ENCODE data around the gene TSPAN9. TPM values are rescaled to one million over a fixed set of nuclear protein-coding genes. Genes with fewer than 3 reads are reported as not detected.

Gene TSPAN9
- total and polyA plus RNA-seq, 2 donors from 2014 or later, result 62.4 to 81.6 TPM

DNA sequence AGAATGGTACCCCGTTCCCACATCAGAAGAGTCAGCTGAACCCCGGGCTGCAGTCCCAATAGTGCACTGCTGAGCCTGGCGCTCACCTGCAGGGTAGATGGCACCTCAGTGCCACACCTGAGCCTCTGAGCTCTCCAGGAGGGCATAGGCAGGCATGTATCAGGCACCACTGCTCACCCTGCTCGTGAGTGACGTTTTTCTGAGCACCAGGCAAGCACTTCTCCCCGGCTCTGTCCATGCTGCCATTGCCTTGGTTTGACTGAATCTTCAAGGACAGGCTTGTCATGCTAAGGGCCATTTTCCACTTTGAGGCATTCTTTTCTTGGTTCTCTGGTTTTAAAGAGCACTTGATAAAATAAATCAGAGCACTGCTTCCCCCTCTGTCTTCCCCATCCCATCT lies 252.2 kb downstream of the TSPAN9 start:
- no peaks in the 10 kb centered on the region for H3K4me1 ChIP-seq (ENCODE audit: control insufficient read depth in 2 of 3, insufficient read depth in 2 of 3, low read depth in 1 of 3, low read length in 3 of 3)
- TF ChIP-seq CTCF (IDR thresholded peaks at IDR 0.05; ENCODE audit: borderline replicate concordance, extremely low read depth, insufficient read depth), result no peak

GRCh38 chr12:3330976-3331510 lies 253.9 kb downstream of the TSPAN9 start:
- H3K4me3 ChIP-seq (ENCODE audit: low read length in 3 of 3), result no peak overlapping the region
- DNase-seq (peak in 1 of 5 donors; percentile 44), FAIRE-seq (no peak)
- H3K27ac ChIP-seq (ENCODE audit: low read depth in 2 of 2, low read length in 2 of 2), result no peak overlapping the region
- H3K9me3 ChIP-seq (ENCODE audit: control insufficient read depth in 2 of 3, insufficient read depth in 1 of 3, low read length in 3 of 3), result no peaks in the 10 kb centered on the region
- no peak overlapping the region for H3K9ac ChIP-seq (ENCODE audit: low read length in 3 of 3)
- H3K27me3 ChIP-seq (ENCODE audit: control insufficient read depth, insufficient read depth, low read length), result no peaks in the 10 kb centered on the region
- H3K4me1 ChIP-seq (ENCODE audit: control insufficient read depth in 2 of 3, insufficient read depth in 2 of 3, low read depth in 1 of 3, low read length in 3 of 3), result no peaks in the 10 kb centered on the region
- no peak for TF ChIP-seq CTCF (IDR thresholded peaks at IDR 0.05; ENCODE audit: borderline replicate concordance, extremely low read depth, insufficient read depth)
- H3K36me3 ChIP-seq (ENCODE audit: control insufficient read depth in 2 of 3, insufficient read depth in 3 of 3, low read length in 3 of 3), result no peaks in the 10 kb centered on the region
- intact Hi-C loops (cut with DNase I), result no loop called here

More for the DNA sequence above, 252.2 kb downstream of the TSPAN9 start:
- H3K9me3 ChIP-seq (ENCODE audit: control insufficient read depth in 2 of 3, insufficient read depth in 1 of 3, low read length in 3 of 3), result no peaks in the 10 kb centered on the region
- H3K27me3 ChIP-seq (ENCODE audit: control insufficient read depth, insufficient read depth, low read length), result no peaks in the 10 kb centered on the region
- intact Hi-C loops (cut with DNase I), result no loop called here
- H3K4me3 ChIP-seq (ENCODE audit: low read length in 3 of 3), result no peak overlapping the region
- FAIRE-seq (no peak), DNase-seq (peak in 1 of 5 donors; percentile 61)
- no peak overlapping the region for H3K27ac ChIP-seq (ENCODE audit: low read depth in 2 of 2, low read length in 2 of 2)
- no peak overlapping the region for H3K9ac ChIP-seq (ENCODE audit: low read length in 3 of 3)
- no peaks in the 10 kb centered on the region for H3K36me3 ChIP-seq (ENCODE audit: control insufficient read depth in 2 of 3, insufficient read depth in 3 of 3, low read length in 3 of 3)

- no peak for TF ChIP-seq CTCF (IDR thresholded peaks at IDR 0.05; ENCODE audit: borderline replicate concordance, extremely low read depth, insufficient read depth)
- no peaks in the 10 kb centered on the region for H3K27me3 ChIP-seq (ENCODE audit: control insufficient read depth, insufficient read depth, low read length)
- no peaks in the 10 kb centered on the region for H3K36me3 ChIP-seq (ENCODE audit: control insufficient read depth in 2 of 3, insufficient read depth in 3 of 3, low read length in 3 of 3)
- intact Hi-C loops (cut with DNase I), result no loop called here
- H3K4me1 ChIP-seq (ENCODE audit: control insufficient read depth in 2 of 3, insufficient read depth in 2 of 3, low read depth in 1 of 3, low read length in 3 of 3), result no peaks in the 10 kb centered on the region
- peak in 2 of 5 donors; percentile 31 to 63 for DNase-seq
- FAIRE-seq, result no peak
- H3K9ac ChIP-seq (ENCODE audit: low read length in 3 of 3), result no peak overlapping the region
- no peak overlapping the region for H3K4me3 ChIP-seq (ENCODE audit: low read length in 3 of 3)
- H3K9me3 ChIP-seq (ENCODE audit: control insufficient read depth in 2 of 3, insufficient read depth in 1 of 3, low read length in 3 of 3), result no peaks in the 10 kb centered on the region
- H3K27ac ChIP-seq (ENCODE audit: low read depth in 2 of 2, low read length in 2 of 2), result no peak overlapping the region
Observed at GRCh38 chr12:3332188-3332587, 255.0 kb downstream of the TSPAN9 start.

DNA sequence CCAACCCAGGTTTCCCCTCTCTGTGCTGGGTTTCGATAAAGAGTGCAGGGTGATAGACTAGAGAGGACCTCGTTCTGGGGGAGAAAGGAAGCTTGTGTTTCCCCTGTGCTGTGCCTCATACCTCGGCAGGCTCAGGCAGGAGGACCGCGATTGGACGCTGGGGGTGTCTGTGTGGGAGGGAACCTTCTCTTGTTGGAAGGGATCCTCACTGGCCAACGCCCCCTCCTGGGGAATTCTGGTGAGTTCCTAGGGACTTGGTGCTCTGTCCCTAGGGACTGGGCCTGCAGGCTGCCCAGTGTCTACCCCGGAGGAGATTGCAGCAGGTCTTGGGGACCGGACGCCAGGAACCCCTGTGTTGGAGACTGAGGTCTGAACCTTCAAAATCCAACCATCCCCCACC lies 256.4 kb downstream of the TSPAN9 start:
- no peak for TF ChIP-seq CTCF (IDR thresholded peaks at IDR 0.05; ENCODE audit: borderline replicate concordance, extremely low read depth, insufficient read depth)
- no peaks in the 10 kb centered on the region for H3K4me1 ChIP-seq (ENCODE audit: control insufficient read depth in 2 of 3, insufficient read depth in 2 of 3, low read depth in 1 of 3, low read length in 3 of 3)
- intact Hi-C loops (cut with DNase I), result no loop called here
- DNase-seq (peak in 4 of 5 donors; percentile 72 to 81 (median 78)), FAIRE-seq (no peak)
- H3K9ac ChIP-seq (ENCODE audit: low read length in 3 of 3), result no peak overlapping the region
- H3K27ac ChIP-seq (ENCODE audit: low read depth in 2 of 2, low read length in 2 of 2), result no peak overlapping the region
- no peaks in the 10 kb centered on the region for H3K27me3 ChIP-seq (ENCODE audit: control insufficient read depth, insufficient read depth, low read length)
- H3K36me3 ChIP-seq (ENCODE audit: control insufficient read depth in 2 of 3, insufficient read depth in 3 of 3, low read length in 3 of 3), result no peaks in the 10 kb centered on the region
- no peak overlapping the region for H3K4me3 ChIP-seq (ENCODE audit: low read length in 3 of 3)
- H3K9me3 ChIP-seq (ENCODE audit: control insufficient read depth in 2 of 3, insufficient read depth in 1 of 3, low read length in 3 of 3), result no peaks in the 10 kb centered on the region
